GM21515 (cell line): ENCODE results near the gene GPD1L.
"Not testable (repeated sequence)": the region's sequence is repeated elsewhere in the genome, so short reads cannot be mapped to it uniquely, and the experiment has no call there.

Experiments used
- ATAC-seq: cut with Tn5 transposase; IDR thresholded peaks from one replicate; pipeline ENCODE4 v1.9.1; 2021; ENCODE audit not compliant: unreplicated experiment

The GPD1L gene

DNA sequence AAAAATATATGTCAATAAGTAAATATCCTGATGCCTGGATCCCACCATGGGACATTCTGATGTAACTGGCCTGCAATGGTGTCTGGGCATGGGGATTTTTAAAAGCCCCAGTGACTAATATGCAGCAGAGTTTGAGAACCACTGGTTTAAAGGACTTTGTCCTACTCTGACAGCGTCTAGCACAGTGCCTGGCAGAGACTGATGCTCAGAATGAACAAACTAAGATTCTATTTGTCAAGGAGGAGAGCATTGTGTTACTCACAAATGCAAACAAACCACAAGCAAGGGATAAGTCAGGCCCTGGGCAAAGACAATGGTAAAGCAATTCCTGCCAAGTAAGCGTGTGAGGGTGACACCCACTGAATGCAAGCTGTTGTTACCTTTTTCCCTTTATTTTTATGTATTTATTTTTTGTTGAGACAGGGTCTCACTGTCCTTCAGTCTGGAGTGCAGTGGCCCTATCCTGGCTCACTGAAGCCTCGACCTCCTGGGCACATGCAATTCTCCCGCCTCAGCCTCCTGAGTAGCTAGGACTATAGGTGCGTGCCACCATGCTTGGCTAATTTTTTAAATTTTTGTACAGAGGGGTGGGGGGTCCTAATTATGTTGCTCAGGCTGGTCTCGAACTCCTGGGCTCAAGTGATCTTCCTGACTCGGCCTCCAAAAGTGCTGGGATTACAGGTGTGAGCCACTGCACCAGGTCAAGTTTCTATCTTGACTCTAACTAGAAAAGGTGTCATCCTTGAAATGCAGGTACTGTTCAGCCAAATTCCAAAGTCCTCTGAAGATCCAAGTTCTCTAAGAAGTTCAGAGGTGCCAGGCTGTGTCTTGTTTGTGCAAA lies 909 bp upstream of the GPD1L start:
- ATAC-seq, result no peak

DNA sequence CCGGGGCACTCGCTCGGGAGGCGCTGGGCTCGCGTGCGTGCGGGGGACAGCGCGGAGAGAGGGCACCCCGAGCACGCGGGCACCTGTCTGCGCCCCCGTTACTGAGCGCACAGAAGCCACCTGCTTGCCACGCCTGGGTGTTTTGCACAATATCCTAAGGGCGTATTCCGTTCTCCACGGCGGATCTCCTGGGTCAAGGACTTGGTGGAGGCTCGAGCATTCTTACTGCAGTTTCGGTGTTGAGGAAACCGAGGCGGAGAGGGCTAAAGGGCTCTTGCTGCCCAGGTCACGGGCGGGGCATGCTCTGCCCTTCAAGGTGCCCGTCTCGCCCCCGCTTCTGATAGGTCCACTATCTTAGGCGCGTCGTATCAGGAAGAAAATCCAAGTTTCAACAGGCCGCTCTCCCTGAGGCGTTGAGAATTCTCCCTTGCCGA lies 526 bp downstream of the GPD1L start:
- no peak for ATAC-seq

DNA sequence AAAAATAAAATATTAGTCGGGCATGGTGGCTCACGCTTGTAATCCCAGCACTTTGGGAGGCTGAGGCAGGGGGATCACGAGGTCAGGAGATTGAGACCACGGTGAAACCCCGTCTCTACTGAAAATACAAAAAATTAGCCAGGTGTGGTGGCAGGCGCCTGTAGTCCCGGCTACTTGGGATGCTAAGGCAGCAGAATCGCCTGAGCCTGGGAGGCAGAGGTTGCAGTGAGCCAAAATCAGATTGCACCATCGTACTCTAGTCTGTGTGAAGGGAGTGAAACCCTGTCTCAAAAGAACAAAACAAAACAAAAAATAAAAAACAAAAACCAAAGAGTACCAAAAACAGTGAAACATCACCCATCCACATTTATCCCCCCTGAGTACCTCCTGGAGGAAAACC lies 1.8 kb downstream of the GPD1L start:
- not testable (repeated sequence) for ATAC-seq

DNA sequence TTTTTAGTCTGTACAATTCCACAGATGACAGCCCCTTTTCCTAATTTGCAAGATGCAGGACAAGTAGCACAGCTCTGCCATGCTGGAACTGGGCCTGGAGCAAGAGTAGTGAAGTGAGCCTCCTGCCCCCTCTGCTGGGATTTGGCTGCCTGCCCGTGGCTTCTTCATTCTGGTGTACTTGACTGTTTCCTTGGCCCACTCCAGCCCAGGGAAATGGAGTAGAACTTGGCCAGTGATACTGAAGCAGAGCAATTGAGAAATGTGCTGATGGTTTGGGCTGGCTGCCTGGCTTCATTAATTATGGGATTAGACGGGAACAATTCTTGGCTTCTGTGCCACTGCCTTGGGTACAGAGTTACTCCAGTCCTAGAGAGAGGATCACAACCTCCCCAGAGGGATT lies 2.8 kb downstream of the GPD1L start:
- no peak for ATAC-seq

DNA sequence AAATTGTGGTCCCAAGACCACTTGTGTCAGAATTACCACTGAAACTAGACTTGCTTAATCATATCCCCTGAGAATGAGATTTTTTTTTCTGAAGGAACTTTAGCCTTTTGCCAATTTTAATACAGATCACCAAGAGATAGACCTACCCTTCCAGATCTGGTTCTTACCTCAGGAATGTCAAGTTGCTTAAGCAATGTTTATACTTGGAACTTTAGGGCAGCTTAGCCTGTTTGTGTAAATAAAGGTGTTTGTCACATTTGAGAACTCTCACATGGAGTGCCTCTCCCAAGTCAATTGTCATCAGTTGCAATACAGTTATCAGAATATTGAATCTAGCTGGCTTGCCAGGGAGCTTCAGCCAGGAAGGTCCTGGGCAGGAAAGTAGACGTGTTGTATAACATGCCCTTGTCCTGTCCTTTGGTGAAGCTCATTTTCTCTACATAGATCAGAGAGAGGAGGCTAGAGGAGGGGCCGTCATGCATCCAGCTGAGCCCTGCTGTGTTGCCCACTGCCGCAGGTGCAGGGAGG lies 3.9 kb downstream of the GPD1L start:
- ATAC-seq, result no peak

DNA sequence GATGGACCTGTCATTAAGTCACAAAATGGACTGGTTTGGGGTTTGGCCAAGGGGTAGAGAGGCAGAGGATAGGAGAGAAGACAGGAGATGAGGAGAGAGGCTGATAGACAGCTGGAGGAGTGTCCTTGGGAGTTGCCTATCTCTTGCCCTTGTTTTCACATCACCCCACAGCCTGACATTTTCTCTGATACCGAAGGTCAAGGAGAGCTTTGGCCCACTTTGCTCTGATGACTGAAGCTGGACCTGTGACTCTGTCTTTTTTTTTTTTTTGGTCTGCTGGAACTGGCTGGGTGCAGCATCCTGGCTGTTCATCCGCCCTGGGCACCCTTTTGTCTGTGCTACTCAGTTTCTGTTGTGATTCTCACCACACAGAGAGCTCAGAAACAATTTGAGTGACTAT lies 5.1 kb downstream of the GPD1L start:
- no peak for ATAC-seq

DNA sequence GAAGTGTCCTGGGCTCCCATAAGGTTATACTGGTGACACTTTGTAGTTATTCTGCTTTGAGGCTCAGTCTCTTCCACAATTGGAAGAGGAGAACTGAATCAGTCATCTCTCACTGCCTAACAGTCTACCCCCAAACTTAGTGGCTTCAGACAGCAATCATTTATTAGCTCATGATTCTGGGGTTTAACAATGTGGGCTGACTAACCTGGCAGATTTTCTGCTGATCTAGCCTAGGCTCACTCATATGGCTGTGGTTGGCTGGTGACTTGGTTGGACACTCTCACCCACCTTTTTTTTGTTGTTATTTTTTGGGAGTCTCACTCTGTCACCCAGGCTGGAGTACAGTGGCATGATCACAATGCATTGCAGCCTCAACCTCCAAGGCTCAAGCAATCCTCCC lies 7.1 kb downstream of the GPD1L start:
- ATAC-seq, result no peak

DNA sequence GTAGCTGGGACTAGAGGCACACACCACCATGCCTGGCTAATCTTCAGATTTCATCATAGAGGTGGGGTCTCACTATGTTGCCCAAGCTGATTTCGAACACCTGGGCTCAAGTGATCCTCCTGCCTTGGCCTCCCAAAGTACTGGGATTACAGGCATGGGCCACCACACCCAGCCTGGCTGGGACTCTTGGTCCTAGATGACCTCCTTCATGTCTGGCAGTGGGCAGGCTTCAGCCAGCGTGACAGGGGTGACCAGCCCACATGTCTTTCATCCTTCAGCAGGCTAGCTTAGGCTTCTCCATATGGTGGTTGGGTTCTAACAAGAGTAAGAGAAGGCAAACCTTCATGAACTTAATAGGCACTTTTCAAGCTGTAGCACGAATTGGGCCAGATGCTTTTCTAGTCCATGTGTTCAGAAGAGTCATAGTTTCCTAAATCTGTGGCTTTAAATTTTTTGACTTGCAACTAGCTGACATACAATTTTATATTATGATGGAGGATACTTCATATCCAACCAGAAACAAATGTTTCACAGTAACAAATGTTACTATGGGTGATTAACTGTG lies 7.6 kb downstream of the GPD1L start:
- no peak for ATAC-seq

DNA sequence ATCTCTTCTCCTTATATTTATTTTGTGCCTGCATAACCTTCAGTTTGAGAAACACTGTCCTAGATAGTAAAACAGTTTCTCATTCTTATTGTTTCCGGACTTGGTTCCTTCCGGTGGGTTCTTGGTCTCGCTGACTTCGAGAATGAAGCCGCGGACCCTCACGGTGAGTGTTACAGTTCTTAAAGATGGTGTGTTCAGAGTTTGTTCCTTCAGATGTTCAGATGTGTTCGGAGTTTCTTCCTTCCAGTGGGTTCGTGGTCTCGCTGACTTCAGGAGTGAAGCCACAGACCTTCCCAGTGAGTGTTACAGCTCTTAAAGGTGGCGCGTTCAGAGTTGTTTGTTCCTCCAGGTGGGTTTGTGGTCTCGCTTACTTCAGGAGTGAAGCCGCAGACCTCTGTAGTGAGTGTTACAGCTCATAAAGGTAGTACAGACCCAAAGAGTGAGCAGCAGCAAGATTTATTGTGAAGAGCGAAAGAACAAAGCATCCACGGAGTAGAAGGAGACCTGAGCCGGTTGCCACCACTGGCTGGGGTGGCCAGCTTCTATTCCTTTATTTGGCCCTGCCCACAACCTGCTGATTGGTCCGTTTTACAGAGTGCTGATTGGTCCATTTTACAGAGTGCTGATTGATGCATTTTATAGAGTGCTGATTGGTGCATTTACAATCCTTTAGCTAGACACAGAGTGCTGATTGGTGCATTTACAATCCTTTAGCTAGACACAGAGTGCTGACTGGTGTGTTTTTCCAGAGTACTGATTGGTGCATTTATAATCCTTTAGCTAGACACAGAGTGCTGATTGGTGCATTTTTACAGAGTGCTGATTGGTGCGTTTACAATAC lies 8.3 kb downstream of the GPD1L start:
- not testable (repeated sequence) for ATAC-seq

DNA sequence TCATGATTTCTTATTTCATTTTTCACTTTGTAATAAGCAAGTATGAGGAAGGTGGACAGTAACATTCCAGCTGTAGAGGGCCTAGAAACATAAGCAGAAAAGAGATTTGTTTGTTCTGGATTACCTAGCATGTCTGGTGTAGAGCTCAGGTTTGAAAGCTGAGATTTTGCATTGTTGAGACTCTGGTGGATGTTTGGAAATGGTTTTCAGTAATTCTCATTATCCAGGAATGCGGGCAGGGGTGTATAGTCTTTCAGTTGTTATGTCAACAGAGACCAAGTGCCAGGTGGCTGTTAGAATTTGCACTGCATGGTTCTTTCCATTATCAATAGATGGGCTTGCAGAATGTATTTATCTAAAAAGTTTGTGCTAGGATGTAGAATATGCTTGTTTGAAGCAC lies 10.9 kb downstream of the GPD1L start:
- no peak for ATAC-seq

DNA sequence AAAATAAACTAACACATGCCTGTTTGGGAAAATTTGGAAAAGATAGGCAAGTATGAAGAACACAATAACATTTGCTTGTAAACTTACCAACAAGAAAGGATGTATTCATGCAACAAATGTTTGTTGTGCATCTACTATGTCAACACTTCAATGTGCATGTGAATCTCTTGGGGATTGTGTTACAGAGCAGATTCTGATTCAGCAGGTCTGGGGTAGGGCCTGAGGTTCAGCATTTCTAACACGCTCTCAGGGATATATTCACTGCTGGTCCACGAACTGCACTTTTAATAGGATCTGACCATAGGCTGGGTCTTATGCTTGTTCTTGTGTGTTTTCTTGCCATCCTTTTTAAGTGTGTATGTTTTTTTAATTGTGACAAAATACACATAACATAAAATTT lies 11.8 kb downstream of the GPD1L start:
- ATAC-seq, result no peak

DNA sequence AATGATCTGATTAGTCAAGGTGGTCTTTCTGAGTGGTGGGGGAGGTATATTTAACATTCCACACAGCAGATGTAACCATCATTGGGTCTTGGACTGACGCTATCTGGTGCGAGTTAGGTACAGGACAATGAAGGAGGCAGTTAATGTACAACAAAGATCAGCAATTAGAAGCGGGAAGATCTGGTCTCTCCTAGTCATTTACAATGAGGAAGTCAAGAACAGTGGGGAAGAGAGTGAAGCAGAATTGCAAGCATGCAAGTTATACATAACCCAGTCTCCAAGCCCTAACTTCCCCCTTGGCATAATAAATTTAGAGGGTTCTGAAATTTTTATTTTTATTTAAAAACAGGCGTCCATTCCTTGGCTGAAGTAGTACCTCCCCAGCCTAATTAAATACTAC lies 14.1 kb downstream of the GPD1L start:
- ATAC-seq, result no peak

DNA sequence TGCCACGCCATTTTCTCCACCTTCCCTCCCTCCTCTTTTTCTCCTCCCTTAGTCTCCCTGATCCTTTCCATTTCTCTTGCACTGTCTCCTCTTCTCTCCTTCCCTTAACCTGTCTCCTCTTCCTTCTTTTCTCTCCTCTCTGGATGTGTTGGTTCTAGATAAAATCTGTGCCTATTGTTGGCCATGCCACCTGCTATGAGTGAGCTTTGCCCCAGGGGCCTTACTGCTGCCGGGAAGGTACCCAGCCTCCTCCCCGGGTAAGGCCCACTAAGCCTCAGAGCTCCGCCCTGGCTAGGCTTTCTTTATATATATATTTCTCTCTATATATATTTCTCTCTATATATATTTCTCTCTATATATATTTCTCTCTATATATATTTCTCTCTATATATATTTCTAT lies 14.7 kb downstream of the GPD1L start:
- ATAC-seq, result no peak

DNA sequence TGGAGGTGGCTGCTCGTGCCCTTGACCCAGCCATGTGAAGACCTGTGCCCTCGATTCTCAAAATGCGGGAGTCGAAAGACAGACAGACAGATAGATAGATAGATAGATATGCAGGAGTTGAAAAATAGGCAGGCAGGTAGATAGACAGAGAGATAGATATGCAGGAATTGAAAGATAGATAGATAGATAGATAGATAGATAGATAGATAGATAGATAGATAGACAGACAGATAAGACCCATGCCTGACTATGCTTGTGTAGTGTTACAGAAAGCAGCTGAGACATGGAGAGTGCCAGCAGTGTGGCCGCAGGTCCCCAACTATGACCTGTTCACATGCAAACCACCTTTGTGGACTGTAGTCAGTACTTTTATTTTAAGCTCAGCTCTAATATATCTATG lies 17.2 kb downstream of the GPD1L start:
- ATAC-seq, result no peak

DNA sequence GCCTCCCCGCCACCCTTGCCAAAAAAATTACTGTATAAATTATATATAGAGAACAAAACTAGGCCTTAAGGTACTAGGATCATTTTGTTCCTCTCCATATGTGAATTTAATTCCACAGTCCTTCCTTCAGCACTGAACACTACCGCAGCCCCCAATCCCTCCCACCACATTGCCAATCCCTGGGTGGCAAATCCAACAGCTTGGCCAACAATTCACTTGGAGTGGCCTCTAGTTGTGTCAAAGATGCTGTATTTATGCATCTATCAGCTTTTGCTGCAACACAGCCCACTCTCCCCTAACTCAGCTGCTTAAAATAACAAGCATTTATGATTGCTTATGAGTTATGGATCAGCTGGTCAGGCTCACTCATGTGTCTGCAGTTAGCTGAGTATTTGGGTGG lies 18.6 kb downstream of the GPD1L start:
- ATAC-seq, result no peak

DNA sequence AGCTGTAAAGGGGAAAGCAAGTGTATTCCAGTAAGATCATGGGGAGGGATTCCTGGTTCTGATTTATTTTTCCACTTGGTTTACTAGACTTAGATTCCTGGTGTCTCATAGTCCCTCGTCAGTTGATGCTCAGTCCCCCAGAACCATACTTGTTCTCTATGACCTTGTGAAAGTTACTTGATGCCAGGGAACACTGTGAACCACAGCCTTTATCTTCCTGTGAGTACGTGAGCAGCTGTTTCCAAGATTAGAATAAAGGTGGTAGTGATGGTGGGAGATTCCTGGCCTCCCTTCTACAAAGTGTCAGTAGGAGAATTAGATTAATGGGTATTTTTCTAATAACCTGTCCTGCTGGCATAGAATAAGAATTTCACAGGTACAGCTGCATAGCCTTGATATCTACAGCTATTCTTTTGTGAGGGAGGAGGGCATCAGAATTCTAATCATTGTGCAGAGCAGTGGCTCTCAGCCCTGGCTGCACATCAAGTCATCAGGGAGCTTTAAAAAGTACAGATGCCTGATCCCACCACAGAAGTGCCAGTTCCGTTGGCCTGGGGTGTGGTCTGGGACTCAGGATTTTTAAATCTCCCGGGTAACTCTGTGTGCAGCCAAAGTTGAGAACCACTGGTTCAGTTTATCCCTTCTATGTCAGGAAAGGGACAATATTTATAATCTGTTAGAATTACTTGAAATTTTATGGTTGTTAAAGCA lies 20.0 kb downstream of the GPD1L start:
- ATAC-seq, result no peak

DNA sequence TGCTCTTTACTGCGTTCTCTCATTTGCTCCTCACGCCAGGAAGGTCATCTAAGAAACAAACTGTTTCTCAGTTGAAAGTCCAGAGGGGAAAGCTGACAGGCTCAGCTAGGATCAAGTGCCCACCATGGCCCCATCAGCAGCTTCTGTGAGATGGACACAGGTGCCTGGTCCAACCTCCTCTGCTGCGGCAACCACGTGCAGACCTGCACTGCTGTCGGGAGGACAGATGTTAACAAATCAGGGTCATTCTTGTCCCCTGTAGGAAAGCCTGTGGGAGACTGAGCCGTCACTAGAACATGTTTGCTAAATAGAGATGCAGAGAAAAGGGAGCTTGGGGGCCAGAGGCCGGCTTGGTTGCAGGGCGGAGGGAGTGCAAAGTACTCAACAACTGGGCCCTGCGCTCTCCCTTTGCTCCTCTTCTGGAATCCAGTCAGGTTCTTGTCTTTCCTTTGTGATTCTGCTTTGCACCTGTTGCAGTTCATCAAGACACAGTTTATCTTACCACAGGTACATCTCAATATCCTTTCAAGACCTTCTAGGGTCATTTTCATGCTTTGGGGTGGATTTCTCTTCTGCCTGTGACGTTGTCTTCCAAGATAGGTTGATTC lies 20.9 kb downstream of the GPD1L start:
- ATAC-seq, result no peak

DNA sequence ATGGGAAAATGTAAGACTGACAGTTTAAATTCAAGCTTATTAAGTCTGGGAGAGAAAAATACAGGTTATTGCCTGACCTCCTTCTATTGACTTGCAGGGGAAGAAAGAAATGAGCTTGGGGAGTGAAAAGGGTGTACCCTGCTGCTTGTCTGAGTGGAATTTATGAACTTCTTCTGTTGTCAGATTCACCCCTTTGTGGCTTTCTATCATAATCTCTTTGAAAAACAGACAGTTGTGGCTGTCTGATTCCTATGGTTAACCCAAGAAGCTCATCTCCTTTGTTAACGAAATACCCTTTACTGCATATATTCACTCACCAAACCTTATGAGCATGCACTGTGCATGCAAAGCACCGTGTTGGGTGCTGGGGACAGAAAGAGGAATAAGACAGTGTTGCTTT lies 22.5 kb downstream of the GPD1L start:
- ATAC-seq, result no peak

DNA sequence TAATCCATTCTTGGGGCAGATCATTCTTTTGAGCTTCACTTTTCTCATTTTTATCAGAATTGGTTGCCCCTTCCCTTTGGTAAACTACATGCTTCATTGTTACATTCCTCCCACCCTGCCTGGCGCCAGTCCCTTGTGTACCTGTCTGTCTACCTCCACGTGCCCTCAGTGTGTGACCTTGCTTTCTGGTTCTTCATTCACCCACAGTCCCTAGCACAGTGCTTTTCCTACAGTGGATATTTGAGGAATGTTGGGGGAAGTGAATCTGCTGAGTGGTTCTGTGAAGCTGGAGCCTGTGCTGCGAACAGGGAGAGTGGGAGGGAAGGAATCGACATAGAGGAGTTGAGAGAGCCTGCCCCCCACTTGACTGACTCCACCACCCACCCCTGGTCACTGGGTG lies 23.4 kb downstream of the GPD1L start:
- no peak for ATAC-seq

DNA sequence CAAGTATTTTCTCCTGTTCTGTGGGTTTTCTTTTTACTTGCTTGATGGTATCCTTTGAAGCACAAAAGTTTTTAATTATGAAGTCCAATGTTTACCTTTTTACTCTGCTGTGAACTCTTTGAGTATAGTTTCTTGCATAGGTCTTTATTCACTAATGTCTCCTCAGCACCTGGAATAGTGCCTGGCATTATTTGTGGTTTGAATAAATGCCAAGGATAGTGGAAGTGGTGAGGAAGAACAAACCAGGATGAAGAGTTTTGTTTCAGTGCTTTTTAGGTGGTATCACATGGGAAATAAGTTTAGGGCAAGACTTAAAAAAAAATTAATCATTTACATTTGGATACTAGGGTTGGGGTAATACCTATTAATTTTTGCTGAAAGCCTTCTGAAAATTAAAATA lies 25.7 kb downstream of the GPD1L start:
- no peak for ATAC-seq

DNA sequence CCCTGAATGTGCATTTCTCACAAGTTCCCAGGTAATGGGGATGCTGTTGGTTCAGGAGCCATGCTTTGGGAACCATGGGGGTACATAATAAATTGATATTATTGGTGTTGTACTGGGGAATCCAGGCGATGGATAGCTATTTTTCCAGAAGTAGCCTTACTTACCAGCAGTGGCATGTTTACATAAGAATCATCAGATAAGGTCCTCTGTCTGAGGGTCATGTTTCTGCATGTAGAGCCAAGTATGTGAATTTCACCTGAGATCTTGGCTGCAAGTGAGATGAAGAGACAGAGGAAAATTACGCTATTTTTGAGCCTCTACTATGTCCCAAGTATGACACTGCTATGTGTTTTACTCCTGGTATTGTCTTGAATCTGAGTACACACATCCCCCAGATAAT lies 26.3 kb downstream of the GPD1L start:
- no peak for ATAC-seq
